Mesodermal cell (in vitro differentiated cells): Measurements from ENCODE around the gene MTARC2.
A peak's percentile ranks its signal among the peaks of the same experiment; 100 is the strongest.

ENCODE experiments used
- H3K27ac ChIP-seq: 2 replicates; pipeline ENCODE4 v1.7.0; 2013; ENCODE audit warnings: mild to moderate bottlenecking, low read depth, low read length, moderate library complexity; ENCODE audit not compliant: severe bottlenecking
- H3K36me3 ChIP-seq: 2 replicates; pipeline ENCODE4 v1.7.1; 2013; ENCODE audit warnings: mild to moderate bottlenecking, low read length, moderate library complexity; ENCODE audit not compliant: control insufficient read depth, insufficient read depth
- H3K4me1 ChIP-seq: one replicate; pipeline ENCODE4 v1.7.1; 2013; ENCODE audit warnings: mild to moderate bottlenecking, low read length; ENCODE audit not compliant: insufficient read depth, control insufficient read depth, poor library complexity, severe bottlenecking
- H3K4me3 ChIP-seq: 2 replicates; pipeline ENCODE4 v1.7.0; 2013; ENCODE audit warnings: low read length, control low read depth, mild to moderate bottlenecking; ENCODE audit not compliant: insufficient read depth, poor library complexity, severe bottlenecking; ENCODE audit errors: extremely low read depth
- H3K9me3 ChIP-seq: 2 replicates; pipeline ENCODE4 v1.7.1; 2013; ENCODE audit warnings: mild to moderate bottlenecking, low read length, moderate library complexity; ENCODE audit not compliant: control insufficient read depth
- WGBS, 2 experiments: methylation state at CpG; one replicate each; pipeline ENCODE4 v1.1.5; 2013; ENCODE audit warnings: missing lambda C conversion rate in 2 of 2; ENCODE audit not compliant: insufficient coverage in 2 of 2; 5-methylcytosine and 5-hydroxymethylcytosine counted together

The MTARC2 gene

DNA sequence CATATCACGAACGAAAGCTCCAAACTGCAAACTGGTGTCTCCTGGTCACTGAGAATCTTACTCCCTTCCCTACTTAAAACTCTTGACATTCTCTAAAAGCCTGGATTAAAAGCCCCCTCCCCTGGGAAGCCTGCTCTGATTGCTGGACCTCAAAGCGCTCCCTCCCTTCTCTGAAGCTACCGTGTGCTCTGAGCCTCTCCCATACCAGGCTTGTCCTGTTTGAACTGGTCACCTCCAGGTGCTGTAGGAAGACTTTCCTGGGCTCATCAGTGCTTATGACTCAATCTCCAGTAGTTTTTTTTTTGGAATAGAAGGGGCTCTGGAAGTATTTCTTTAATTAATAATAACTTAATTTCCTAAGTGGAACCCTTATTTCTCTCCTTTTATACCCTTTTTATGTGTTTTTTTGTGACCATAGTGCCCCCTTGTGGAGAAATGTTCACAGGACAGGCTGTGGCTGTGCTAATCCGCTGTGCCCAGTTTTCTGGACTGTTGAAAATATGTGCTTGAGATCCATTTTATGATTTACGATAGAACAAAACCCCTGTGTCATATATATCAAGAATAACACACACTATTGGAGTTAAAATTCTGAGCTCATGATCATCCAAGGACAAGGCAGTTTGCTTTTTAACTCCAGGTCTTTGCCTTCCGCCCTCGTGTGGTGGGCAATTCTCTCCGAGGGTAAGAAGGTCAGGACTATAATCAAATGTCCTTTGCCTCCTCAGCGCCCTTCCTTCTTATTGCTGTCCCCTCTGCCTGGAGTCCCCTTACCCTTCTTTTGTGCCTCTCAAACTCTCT is 55.5 kb downstream of the MTARC2 start:
- Histone ChIP-seq H3K4me3 (no peak overlapping the region), H3K9me3 (no peaks in the 10 kb centered on the region), H3K4me1 (no peaks in the 10 kb centered on the region), H3K27ac (no peak overlapping the region), H3K36me3 (no peaks in the 10 kb centered on the region)
- WGBS, 2 experiments, result 85 to 89% methylated on average over 7 to 8 of the region's 10 CpGs

DNA sequence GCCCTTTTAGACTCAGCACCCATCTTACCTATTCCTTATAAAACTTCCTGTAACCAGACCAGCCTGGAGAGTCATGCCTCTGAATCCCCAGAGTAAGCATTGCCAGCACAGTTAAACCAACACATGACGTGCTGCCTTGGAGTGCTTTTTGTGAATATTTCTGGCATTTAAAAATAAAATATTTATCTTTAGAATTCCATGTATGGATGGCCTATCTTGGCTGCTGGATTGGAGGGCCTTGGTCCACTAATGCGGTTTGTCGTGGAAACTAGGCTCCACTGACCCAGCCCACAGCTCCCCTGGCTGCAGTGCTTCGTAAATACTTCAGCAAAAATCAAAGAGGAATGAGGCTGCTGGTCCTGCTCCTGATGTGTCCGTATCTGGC is 56.1 kb downstream of the MTARC2 start:
- Histone ChIP-seq H3K36me3 (no peaks in the 10 kb centered on the region), H3K27ac (no peak overlapping the region), H3K4me3 (no peak overlapping the region), H3K4me1 (peaks cover 3% of the 10 kb centered on the region), H3K9me3 (no peaks in the 10 kb centered on the region)
- 90 to 100% methylated on average over 3 of the region's 5 CpGs for WGBS, 2 experiments

DNA sequence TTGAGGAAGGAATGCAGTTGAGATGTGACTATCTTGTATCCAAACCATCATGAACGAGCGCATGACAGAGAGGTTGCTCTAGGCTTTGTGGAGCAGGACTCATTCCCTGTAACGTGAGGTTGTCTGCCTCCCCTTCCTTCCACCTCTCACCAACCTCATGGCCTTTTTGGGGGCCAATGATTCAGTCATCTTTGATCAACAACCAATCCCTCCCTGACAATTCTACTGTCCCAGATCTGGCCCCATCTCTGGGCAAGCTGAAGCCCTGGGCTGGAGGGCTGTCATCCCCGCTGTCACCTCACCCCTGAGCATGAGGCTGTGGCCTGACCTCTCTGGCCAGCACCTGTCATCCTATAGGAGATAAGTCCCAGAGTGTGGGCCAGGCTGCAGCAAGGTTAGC is 58.3 kb downstream of the MTARC2 start:
- no peak overlapping the region for H3K27ac ChIP-seq
- H3K9me3 ChIP-seq, result no peaks in the 10 kb centered on the region
- peaks cover 6% of the 10 kb centered on the region for H3K4me1 ChIP-seq
- H3K4me3 ChIP-seq, result no peak overlapping the region
- no peaks in the 10 kb centered on the region for H3K36me3 ChIP-seq
- 85 to 94% methylated on average over 2 to 4 of the region's 4 CpGs for WGBS, 2 experiments

DNA sequence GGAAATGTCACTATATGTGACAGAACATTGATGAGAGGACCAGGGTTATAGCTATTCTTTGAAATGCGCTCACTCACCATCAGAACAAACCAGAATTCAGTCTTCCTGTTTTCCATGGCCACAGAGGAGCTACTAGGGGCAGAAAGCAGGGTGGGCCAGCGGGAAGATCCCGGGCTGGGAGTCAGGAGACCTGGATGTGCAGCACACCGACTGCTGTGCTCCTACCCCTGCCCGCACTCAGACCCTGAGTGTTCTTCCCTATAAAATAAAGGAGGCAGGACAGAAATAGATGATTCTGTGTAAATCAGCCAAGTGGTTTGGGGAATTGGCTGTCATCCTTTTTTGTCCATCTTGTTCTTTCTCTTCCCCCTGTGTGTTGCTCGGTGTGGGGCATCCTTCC is 59.6 kb downstream of the MTARC2 start:
- Histone ChIP-seq H3K27ac (no peak overlapping the region), H3K36me3 (no peaks in the 10 kb centered on the region), H3K4me3 (no peak overlapping the region), H3K4me1 (peaks cover 6% of the 10 kb centered on the region), H3K9me3 (no peaks in the 10 kb centered on the region)
- WGBS, 2 experiments, result 76 to 100% methylated on average over 2 to 5 of the region's 6 CpGs

DNA sequence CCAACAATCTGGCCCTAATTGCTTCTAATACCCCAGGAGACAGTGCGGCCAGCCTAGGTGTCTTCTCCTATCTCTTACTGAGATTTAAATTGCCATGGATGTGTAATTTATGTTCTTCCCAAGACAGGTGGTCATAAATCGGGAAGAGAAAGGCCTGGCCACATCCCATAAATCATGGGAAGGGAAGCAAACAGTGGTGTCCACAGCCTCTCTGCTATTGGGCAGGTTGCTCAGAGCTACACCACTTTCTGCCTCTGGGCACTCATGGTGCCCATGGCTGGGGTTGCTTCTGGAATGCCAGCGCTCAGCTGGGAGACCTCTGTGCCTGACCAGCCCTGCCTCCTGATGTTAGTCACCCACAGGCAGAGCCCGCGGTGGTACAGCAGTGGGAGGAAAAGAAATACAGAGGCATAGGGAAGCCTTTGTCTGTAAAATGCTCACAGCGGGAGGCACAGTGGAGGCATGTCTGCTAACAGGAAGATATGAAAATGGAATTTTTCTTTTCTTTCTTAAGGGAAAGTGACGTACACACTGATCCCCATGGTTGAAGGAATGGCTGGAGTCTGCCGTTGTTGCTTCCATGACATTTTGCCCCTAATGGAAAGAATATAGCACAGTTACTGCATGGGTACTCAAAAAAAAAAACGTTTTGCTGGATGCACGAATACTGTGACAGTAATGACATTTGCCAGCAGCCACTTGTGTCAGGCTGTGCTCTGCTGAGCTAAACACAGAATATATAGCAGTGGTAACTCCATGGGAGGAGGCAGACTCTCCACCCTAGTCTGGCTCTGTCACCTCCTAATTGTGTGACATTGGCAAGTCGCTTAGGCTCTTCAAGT is 60.4 kb downstream of the MTARC2 start:
- no peaks in the 10 kb centered on the region for H3K36me3 ChIP-seq
- no peaks in the 10 kb centered on the region for H3K9me3 ChIP-seq
- WGBS, 2 experiments, result 74 to 80% methylated on average over 7 of the region's 11 CpGs
- H3K4me3 ChIP-seq, result no peak overlapping the region
- H3K4me1 ChIP-seq, result peaks cover 6% of the 10 kb centered on the region
- H3K27ac ChIP-seq, result peak overlapping the region; percentile 29

DNA sequence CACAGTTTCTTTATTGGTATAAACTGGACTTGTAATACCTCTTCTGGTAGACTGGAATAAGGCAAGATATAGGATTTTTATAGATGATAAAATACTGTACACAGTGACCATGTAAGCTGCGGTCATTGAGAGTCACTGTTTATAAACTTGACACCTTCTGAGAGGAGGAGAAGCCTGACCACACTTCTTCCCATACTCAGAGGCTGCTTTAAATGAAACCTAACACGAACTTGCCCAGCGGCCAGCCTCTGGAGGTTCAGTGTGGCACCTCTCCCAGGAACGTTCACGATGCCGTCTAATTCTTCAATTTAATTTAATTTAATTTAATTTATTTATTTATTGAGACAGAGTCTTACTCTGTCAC is 61.0 kb downstream of the MTARC2 start:
- WGBS, 2 experiments, result 89% methylated on average over 1 of the region's 6 CpGs; no CpG with 5 or more reads in 1 of the 2 experiments
- no peaks in the 10 kb centered on the region for H3K9me3 ChIP-seq
- no peaks in the 10 kb centered on the region for H3K36me3 ChIP-seq
- H3K4me1 ChIP-seq, result peaks cover 6% of the 10 kb centered on the region
- H3K27ac ChIP-seq, result no peak overlapping the region
- H3K4me3 ChIP-seq, result no peak overlapping the region

DNA sequence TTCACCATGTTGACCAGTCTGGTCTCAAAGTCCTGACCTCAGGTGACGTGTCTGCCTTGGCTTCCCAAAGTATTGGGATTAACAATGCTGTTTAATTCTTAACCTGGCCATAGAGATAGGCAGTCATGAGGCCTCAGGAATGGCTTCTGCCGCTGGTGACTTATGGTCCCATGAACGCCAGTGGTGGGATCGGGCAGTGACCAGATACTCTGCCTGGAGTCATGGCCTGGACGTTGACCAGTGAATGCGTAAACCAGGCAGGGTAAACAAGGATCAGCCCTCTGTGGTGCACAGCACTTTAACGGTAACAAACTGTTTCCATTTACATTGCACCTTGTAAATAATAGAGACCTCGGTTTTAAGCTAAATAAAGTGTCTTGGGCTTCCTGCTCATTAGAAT is 61.6 kb downstream of the MTARC2 start:
- no peak overlapping the region for H3K27ac ChIP-seq
- 95 to 97% methylated on average over 6 of the region's 8 CpGs for WGBS, 2 experiments

DNA sequence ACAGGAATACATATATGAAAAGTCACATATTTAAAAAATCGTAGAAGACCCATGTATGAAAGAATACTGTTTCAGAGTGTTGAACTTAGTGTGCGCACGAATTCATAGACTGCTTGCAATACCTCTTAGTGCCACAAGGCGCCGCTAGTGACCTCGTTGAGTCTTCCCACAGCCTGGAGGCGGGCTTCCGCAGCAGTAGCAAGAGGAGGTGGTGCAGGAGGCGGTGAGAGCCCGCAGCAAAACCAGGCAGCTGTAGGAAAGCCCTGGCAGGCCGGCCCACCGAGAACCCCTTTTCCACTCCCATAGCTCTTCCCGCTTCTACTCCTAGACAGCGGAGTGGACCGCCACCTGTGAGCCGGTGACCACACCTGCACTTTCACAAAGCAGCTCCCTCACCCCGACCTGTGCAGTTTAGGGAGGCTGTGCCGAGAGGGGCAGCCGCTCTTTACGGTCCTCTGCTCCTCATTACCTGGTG is 62.1 kb downstream of the MTARC2 start:
- no peak overlapping the region for H3K4me3 ChIP-seq
- H3K4me1 ChIP-seq, result peaks cover 6% of the 10 kb centered on the region
- H3K27ac ChIP-seq, result no peak overlapping the region
- 21 to 35% methylated on average over 9 to 14 of the region's 20 CpGs for WGBS, 2 experiments
- no peaks in the 10 kb centered on the region for H3K36me3 ChIP-seq
- no peaks in the 10 kb centered on the region for H3K9me3 ChIP-seq

More for the DNA sequence above, 61.6 kb downstream of the MTARC2 start:
- H3K4me1 ChIP-seq, result peaks cover 6% of the 10 kb centered on the region
- no peaks in the 10 kb centered on the region for H3K9me3 ChIP-seq
- H3K4me3 ChIP-seq, result no peak overlapping the region
- H3K36me3 ChIP-seq, result no peaks in the 10 kb centered on the region

DNA sequence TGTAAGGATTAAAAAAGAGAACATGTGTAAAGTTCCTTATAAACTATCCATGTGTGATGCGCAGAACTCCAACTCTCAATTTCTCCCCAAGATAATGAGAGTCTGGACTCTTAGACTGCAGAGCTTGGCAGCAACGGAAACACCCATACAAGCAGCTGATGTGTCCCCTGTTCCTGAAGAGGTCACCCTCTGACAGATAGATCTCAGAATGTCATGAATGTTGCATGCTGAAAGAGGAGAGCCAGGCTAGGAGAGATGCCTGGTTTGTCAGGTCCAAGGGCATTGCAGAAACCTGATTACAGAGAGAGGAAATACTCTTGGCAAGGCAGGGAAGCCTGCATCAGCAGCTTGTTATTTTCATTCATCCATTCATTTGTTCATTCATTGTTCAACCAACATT is 62.8 kb downstream of the MTARC2 start:
- no peak overlapping the region for H3K27ac ChIP-seq
- H3K36me3 ChIP-seq, result no peaks in the 10 kb centered on the region
- H3K9me3 ChIP-seq, result no peaks in the 10 kb centered on the region
- H3K4me3 ChIP-seq, result no peak overlapping the region
- peaks cover 6% of the 10 kb centered on the region for H3K4me1 ChIP-seq
- WGBS, 2 experiments, result 89 to 100% methylated on average over 1 of the region's 2 CpGs

DNA sequence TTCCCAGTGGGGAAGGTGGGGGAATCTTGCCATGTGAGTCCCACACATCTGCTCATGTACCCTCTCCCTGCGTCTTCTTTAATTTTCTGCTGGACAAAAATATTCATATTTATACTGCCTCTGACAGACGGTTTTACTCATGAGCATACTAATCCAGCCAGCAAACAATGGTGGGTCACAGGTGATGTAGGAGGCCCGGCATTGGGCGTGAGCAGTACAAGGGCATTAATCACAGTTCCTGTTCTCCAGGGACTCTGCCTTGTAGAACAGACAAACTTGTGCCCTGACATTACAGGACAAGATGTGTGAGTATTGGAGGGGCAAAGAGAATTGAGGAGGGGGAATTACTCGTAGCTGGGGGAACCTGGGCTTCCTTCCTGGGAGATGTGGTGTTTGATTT is 63.6 kb downstream of the MTARC2 start:
- WGBS, 2 experiments, result 78 to 97% methylated on average over 4 of the region's 5 CpGs
- H3K9me3 ChIP-seq, result no peaks in the 10 kb centered on the region
- peaks cover 6% of the 10 kb centered on the region for H3K4me1 ChIP-seq
- H3K36me3 ChIP-seq, result no peaks in the 10 kb centered on the region
- no peak overlapping the region for H3K4me3 ChIP-seq
- H3K27ac ChIP-seq, result no peak overlapping the region

DNA sequence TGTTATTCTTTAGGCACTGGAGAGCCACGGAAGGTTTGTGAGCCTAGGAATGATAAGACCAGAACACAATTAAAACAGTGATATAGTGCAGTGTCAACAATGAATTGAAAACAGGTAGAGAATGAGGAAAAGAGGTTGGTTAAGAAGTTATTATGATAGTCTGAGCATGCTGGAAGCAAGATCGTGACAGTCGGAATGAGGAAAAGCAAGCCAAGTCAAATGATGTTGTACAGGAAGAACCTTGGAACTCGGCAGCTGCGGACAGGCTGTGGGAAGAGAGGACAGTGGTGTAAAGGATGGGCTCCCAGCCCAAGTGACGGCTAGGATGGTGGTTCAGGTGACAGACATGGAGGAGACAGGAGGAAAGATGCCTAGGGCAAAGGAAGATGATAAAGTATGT is 64.2 kb downstream of the MTARC2 start:
- Histone ChIP-seq H3K4me3 (no peak overlapping the region), H3K36me3 (no peaks in the 10 kb centered on the region), H3K27ac (no peak overlapping the region), H3K9me3 (no peaks in the 10 kb centered on the region), H3K4me1 (peaks cover 6% of the 10 kb centered on the region)
- WGBS, 2 experiments, result 80 to 94% methylated on average over 5 to 6 of the region's 6 CpGs
